Activated naive CD4-positive, alpha-beta T cell treated with anti-CD3 and anti-CD28 coated beads for 36 hours (primary cell): ENCODE data around the gene PLIN5. TPM values are rescaled to one million over a fixed set of nuclear protein-coding genes. Genes with fewer than 3 reads are reported as not detected.
A peak's percentile ranks its signal among the peaks of the same experiment; 100 is the strongest.

Experiments
- CTCF ChIA-PET: fragments of 350-600 bp; sonication (Branson Sonifier 250); formaldehyde crosslinking; loops from one replicate; lab custom pipeline; 2021; ENCODE audit warnings: antibody characterized with exemption; lab: Charles Lee
- DNase-seq: peaks from one replicate; pipeline ENCODE4 v3.0.0-alpha.2; 2020
- H3K27ac Mint-ChIP-seq: one replicate; pipeline ENCODE4 v1.8.0; 2021; ENCODE audit warnings: mild to moderate bottlenecking, mixed read lengths
- H3K27me3 Mint-ChIP-seq: one replicate; pipeline ENCODE4 v1.8.0; 2021; ENCODE audit warnings: low read depth, mixed read lengths
- H3K36me3 Mint-ChIP-seq: one replicate; pipeline ENCODE4 v1.8.0; 2021; ENCODE audit warnings: low read depth, mixed read lengths
- H3K4me1 Mint-ChIP-seq: one replicate; pipeline ENCODE4 v1.8.0; 2021; ENCODE audit warnings: low read depth, mixed read lengths
- H3K4me3 Mint-ChIP-seq: one replicate; pipeline ENCODE4 v1.8.0; 2021; ENCODE audit warnings: mild to moderate bottlenecking, moderate library complexity, mixed read lengths
- H3K9me3 Mint-ChIP-seq: one replicate; pipeline ENCODE4 v1.8.0; 2021; ENCODE audit warnings: mixed read lengths
- intact Hi-C: fragments of 100-400 bp; cut with micrococcal nuclease; formaldehyde crosslinking; loops from one replicate; pipeline ENCODE4 v1.15.1; 2023
- total RNA-seq, 2 experiments: library from RNA; stranded (reverse); gene quantifications; one replicate each; pipeline ENCODE4 v1.2.3, GENCODE V29; 2021

Gene PLIN5
- total RNA-seq, 2 experiments from 2014 or later, result 0.07 to 0.25 TPM

GRCh38 chr19:4559569-4559968 is 24.5 kb upstream of the PLIN5 start, which contains the start of gene SEMA6B:
TSS of gene SEMA6B (minus strand) at chr19:4559684. CDS start at chr19:4558457, 1,227 bp downstream.
- intact Hi-C loops, result loop anchor here (10.0 kb wide), 1 partner anchor 235 kb away; the partner anchor contains the start of gene FEM1A
- no peaks in the 10 kb centered on the region for H3K9me3 Mint-ChIP-seq
- no peaks in the 10 kb centered on the region for H3K4me1 Mint-ChIP-seq
- DNase-seq, result no peak
- H3K27me3 Mint-ChIP-seq, result no peaks in the 10 kb centered on the region
- H3K36me3 Mint-ChIP-seq, result no peaks in the 10 kb centered on the region
- no peak within 1 kb of the TSS for H3K4me3 Mint-ChIP-seq
- CTCF ChIA-PET, result interaction anchor here (1.4 to 2.2 kb wide), 2 partner anchors 19 to 77 kb away, joined by 5 to 11 read pairs; no protein-coding TSS in a partner anchor
- H3K27ac Mint-ChIP-seq, result no peak within 1 kb of the TSS

GRCh38 chr19:4557971-4558941 is 23.2 kb upstream of the PLIN5 start:
- no peaks in the 10 kb centered on the region for H3K9me3 Mint-ChIP-seq
- H3K27ac Mint-ChIP-seq, result no peak overlapping the region
- no peaks in the 10 kb centered on the region for H3K4me1 Mint-ChIP-seq
- CTCF ChIA-PET, result interaction anchor here (0.6 to 2.2 kb wide), 6 partner anchors 20 to 431 kb away, joined by 3 to 11 read pairs (median 4); no protein-coding TSS in a partner anchor
- H3K4me3 Mint-ChIP-seq, result no peak overlapping the region
- peak; percentile 37 for DNase-seq
- no peaks in the 10 kb centered on the region for H3K36me3 Mint-ChIP-seq
- intact Hi-C loops, result loop anchor here (10.0 kb wide), 1 partner anchor 237 kb away; the partner anchor contains the start of gene FEM1A
- no peaks in the 10 kb centered on the region for H3K27me3 Mint-ChIP-seq

- H3K36me3 Mint-ChIP-seq, result no peaks in the 10 kb centered on the region
These were observed 22.3 kb upstream of the PLIN5 start for GRCh38 chr19:4557144-4557970.

GRCh38 chr19:4556597-4557127 is 21.6 kb upstream of the PLIN5 start:
- no peak for DNase-seq
- H3K4me3 Mint-ChIP-seq, result no peak overlapping the region
- H3K36me3 Mint-ChIP-seq, result no peaks in the 10 kb centered on the region
- no peak overlapping the region for H3K27ac Mint-ChIP-seq
- intact Hi-C loops, result loop anchor here (10.0 kb wide), 1 partner anchor 238 kb away; the partner anchor contains the start of gene FEM1A
- CTCF ChIA-PET, result interaction anchor here (0.7 kb wide), 1 partner anchor 75 kb away, joined by 3 read pairs; no protein-coding TSS in a partner anchor
- no peaks in the 10 kb centered on the region for H3K4me1 Mint-ChIP-seq
- no peaks in the 10 kb centered on the region for H3K9me3 Mint-ChIP-seq
- H3K27me3 Mint-ChIP-seq, result peaks cover 3% of the 10 kb centered on the region

More at GRCh38 chr19:4557144-4557970, 22.3 kb upstream of the PLIN5 start:
- CTCF ChIA-PET, result interaction anchor here (0.7 kb wide), 1 partner anchor 75 kb away, joined by 3 read pairs; no protein-coding TSS in a partner anchor
- DNase-seq, result peak; percentile 49
- no peak overlapping the region for H3K4me3 Mint-ChIP-seq
- no peak overlapping the region for H3K27ac Mint-ChIP-seq
- intact Hi-C loops, result loop anchor here (10.0 kb wide), 1 partner anchor 237 kb away; the partner anchor contains the start of gene FEM1A
- no peaks in the 10 kb centered on the region for H3K27me3 Mint-ChIP-seq
- H3K9me3 Mint-ChIP-seq, result no peaks in the 10 kb centered on the region
- no peaks in the 10 kb centered on the region for H3K4me1 Mint-ChIP-seq

GRCh38 chr19:4555657-4556561 is 20.9 kb upstream of the PLIN5 start:
- no peak for DNase-seq
- no peaks in the 10 kb centered on the region for H3K4me1 Mint-ChIP-seq
- intact Hi-C loops, result loop anchor here (10.0 kb wide), 1 partner anchor 239 kb away; the partner anchor contains the start of gene FEM1A
- H3K27me3 Mint-ChIP-seq, result peaks cover 3% of the 10 kb centered on the region
- no peaks in the 10 kb centered on the region for H3K36me3 Mint-ChIP-seq
- H3K4me3 Mint-ChIP-seq, result no peak overlapping the region
- H3K9me3 Mint-ChIP-seq, result no peaks in the 10 kb centered on the region
- no peak overlapping the region for H3K27ac Mint-ChIP-seq
- CTCF ChIA-PET, result no interaction called here

- Mint-ChIP-seq H3K9me3 (no peaks in the 10 kb centered on the region), H3K27me3 (peaks cover 3% of the 10 kb centered on the region), H3K36me3 (no peaks in the 10 kb centered on the region), H3K27ac (no peak overlapping the region), H3K4me3 (no peak overlapping the region), H3K4me1 (no peaks in the 10 kb centered on the region)
- intact Hi-C loops, result loop anchor here (10.0 kb wide), 1 partner anchor 240 kb away; the partner anchor contains the start of gene FEM1A
- CTCF ChIA-PET, result interaction anchor here (0.6 kb wide), 1 partner anchor 731 kb away, joined by 4 read pairs; no protein-coding TSS in a partner anchor
- no peak for DNase-seq
These were observed 19.7 kb upstream of the PLIN5 start for GRCh38 chr19:4554717-4555116.

GRCh38 chr19:4553775-4554174 is 18.8 kb upstream of the PLIN5 start:
- H3K4me3 Mint-ChIP-seq, result no peak overlapping the region
- CTCF ChIA-PET, result no interaction called here
- no peaks in the 10 kb centered on the region for H3K4me1 Mint-ChIP-seq
- no peak for DNase-seq
- H3K27me3 Mint-ChIP-seq, result peaks cover 3% of the 10 kb centered on the region
- H3K9me3 Mint-ChIP-seq, result no peaks in the 10 kb centered on the region
- intact Hi-C loops, result loop anchor here (10.0 kb wide), 1 partner anchor 241 kb away; the partner anchor contains the start of gene FEM1A
- no peaks in the 10 kb centered on the region for H3K36me3 Mint-ChIP-seq
- no peak overlapping the region for H3K27ac Mint-ChIP-seq

GRCh38 chr19:4553092-4553695 is 18.2 kb upstream of the PLIN5 start:
- CTCF ChIA-PET, result no interaction called here
- intact Hi-C loops, result loop anchor here (10.0 kb wide), 1 partner anchor 242 kb away; the partner anchor contains the start of gene FEM1A
- H3K27ac Mint-ChIP-seq, result no peak overlapping the region

GRCh38 chr19:4552525-4552819 is 17.4 kb upstream of the PLIN5 start:
- H3K36me3 Mint-ChIP-seq, result no peaks in the 10 kb centered on the region
- peaks cover 3% of the 10 kb centered on the region for H3K27me3 Mint-ChIP-seq
- H3K4me3 Mint-ChIP-seq, result no peak overlapping the region
- H3K27ac Mint-ChIP-seq, result no peak overlapping the region
- H3K9me3 Mint-ChIP-seq, result no peaks in the 10 kb centered on the region
- no peaks in the 10 kb centered on the region for H3K4me1 Mint-ChIP-seq
- CTCF ChIA-PET, result interaction anchor here (0.5 kb wide), 1 partner anchor 73 kb away, joined by 3 read pairs; no protein-coding TSS in a partner anchor
- no peak for DNase-seq
- intact Hi-C loops, result loop anchor here (10.0 kb wide), 1 partner anchor 242 kb away; the partner anchor contains the start of gene FEM1A

More at GRCh38 chr19:4553092-4553695, 18.2 kb upstream of the PLIN5 start:
- no peak for DNase-seq
- peaks cover 3% of the 10 kb centered on the region for H3K27me3 Mint-ChIP-seq
- H3K36me3 Mint-ChIP-seq, result no peaks in the 10 kb centered on the region
- H3K4me3 Mint-ChIP-seq, result no peak overlapping the region
- H3K9me3 Mint-ChIP-seq, result no peaks in the 10 kb centered on the region
- no peaks in the 10 kb centered on the region for H3K4me1 Mint-ChIP-seq

- Mint-ChIP-seq H3K27me3 (peaks cover 3% of the 10 kb centered on the region), H3K27ac (no peak overlapping the region), H3K4me3 (no peak overlapping the region), H3K36me3 (no peaks in the 10 kb centered on the region), H3K9me3 (no peaks in the 10 kb centered on the region), H3K4me1 (no peaks in the 10 kb centered on the region)
- CTCF ChIA-PET, result no interaction called here
- no peak for DNase-seq
- intact Hi-C loops, result loop anchor here (10.0 kb wide), 1 partner anchor 244 kb away; the partner anchor contains the start of gene FEM1A
These were observed 15.5 kb upstream of the PLIN5 start for GRCh38 chr19:4550479-4551050.
